ENCODE measurements around the gene HK3.

GRCh38 chr5:176857216-176857893 lies 41.8 kb downstream of the HK3 start:
- TF ChIP-seq CTCF (IDR thresholded peaks at IDR 0.05; ENCODE audit: low read length): no peak
- no peak for TF ChIP-seq EZH2 (optimal IDR thresholded peaks at IDR 0.05; ENCODE audit: low read depth, low read length)
- TF ChIP-seq EZH2phosphoT487 (IDR thresholded peaks at IDR 0.05; ENCODE audit: low read length): no peak

Data from MM.1S (cell line).